ENCODE data around the gene OR5B21.

Gene OR5B21

DNA sequence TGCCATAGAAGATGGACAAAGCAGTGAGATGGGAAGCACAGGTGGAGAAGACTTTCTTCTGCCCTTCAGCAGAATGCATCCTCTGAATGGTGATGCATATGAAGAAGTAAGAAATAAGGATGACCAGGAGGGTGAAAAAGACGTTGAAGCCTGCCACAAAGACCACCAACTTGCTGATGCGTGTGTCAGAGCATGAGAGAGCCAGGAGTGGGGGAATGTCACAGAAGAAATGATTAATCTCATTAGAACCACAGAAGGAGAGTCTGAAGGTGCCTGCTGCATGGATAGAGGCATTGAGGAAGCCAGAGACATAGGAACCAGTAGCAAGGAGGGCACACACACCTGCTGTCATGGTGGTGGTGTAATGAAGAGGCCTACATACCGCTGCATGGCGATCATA lies 550 bp downstream of the OR5B21 start:
- Histone ChIP-seq H3K4me3 (no peak overlapping the region), H3K27ac (no peak overlapping the region)
- no peak for DNase-seq (ENCODE audit: low spot score)
- TF ChIP-seq, protein P1, sequence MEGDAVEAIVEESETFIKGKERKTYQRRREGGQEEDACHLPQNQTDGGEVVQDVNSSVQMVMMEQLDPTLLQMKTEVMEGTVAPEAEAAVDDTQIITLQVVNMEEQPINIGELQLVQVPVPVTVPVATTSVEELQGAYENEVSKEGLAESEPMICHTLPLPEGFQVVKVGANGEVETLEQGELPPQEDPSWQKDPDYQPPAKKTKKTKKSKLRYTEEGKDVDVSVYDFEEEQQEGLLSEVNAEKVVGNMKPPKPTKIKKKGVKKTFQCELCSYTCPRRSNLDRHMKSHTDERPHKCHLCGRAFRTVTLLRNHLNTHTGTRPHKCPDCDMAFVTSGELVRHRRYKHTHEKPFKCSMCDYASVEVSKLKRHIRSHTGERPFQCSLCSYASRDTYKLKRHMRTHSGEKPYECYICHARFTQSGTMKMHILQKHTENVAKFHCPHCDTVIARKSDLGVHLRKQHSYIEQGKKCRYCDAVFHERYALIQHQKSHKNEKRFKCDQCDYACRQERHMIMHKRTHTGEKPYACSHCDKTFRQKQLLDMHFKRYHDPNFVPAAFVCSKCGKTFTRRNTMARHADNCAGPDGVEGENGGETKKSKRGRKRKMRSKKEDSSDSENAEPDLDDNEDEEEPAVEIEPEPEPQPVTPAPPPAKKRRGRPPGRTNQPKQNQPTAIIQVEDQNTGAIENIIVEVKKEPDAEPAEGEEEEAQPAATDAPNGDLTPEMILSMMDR (IDR thresholded peaks at IDR 0.05): no peak

DNA sequence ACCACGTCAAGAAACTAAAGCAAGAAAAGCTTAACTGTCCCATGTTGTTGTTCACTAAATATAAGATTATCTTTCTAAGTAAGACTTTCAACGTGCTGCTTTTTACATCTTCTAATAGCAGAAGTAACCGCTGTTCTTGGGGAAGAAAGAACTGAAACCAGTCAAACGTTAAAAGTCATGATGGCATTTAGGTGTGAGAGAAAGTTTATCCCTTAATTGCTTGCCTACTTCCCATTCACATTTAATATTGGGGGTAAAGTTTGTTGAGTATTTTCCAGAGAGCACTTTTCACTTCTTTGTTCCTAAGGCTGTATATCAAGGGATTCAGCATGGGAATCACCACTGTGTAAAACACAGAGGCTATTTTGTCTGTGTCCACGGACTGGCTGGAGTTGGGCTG lies 970 bp downstream of the OR5B21 start:
- TF ChIP-seq, protein P1 (IDR thresholded peaks at IDR 0.05): no peak
- DNase-seq (ENCODE audit: low spot score): no peak
- Histone ChIP-seq H3K4me3 (no peak overlapping the region), H3K27ac (no peak overlapping the region)

DNA sequence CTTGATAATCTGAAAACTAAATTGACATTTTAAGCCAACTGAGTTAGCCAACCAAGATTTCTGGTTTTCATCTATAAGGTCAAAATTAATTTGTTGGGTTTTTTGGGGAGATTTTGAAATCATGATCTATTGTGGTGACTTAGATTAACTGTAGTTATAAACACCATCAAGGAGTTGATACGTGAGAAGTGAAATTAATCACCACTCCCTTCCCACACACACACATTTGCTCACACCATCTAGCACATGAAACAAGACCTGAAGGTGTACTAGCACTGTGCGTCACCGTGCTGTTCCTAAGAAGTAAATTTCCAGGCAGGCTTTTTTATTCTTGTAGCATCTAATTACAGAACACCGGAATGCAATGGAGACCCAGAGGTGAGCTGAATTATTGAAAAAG lies 2.1 kb downstream of the OR5B21 start:
- DNase-seq (ENCODE audit: low spot score): no peak
- TF ChIP-seq, protein P1 (IDR thresholded peaks at IDR 0.05): no peak
- Histone ChIP-seq H3K27ac (no peak overlapping the region), H3K4me3 (no peak overlapping the region)

DNA sequence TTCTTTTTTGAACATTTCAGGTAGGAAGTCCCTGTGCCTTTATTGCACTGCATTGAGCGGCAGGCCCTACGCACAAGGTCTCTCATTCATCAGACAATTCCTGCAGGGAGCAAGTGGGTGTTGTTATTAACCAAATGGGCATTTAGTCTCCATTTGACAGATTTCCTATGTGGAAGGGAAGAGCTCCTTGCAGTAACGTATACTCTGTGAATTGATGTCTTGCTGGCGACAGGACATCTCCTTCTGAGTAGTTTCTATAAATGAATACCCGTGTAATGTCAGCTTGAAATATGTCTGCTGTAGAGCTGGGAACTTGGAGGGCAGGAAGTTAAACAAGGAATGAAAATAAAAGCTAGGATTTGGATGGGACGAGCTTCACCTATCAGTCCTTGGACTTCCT lies 3.7 kb downstream of the OR5B21 start:
- Histone ChIP-seq H3K27ac (no peak overlapping the region), H3K4me3 (no peak overlapping the region)
- TF ChIP-seq, protein P1 (IDR thresholded peaks at IDR 0.05): no peak
- DNase-seq (ENCODE audit: low spot score): no peak

DNA sequence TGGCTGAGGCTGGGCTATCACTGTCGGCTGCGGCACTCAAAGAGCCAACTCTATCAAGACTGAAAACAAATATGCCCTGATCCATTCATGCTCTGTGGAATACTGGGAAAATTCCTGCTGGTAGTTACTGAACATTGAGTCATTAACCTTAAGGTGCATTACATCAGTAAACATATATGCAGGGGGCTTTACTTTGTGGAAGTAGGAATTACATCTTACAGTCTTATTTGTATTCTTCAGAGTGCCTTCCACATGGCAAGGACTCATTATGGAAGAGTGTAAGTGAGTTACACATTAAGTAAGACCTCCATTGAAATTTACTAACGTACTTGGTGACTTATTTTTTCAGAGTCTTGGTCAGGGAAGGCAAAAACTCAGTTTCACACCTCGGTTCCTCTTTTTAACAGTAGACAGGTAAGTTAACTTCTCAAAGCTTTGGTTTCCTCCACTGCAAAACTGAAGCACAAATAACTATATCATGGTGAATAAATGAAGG lies 4.5 kb downstream of the OR5B21 start:
- TF ChIP-seq, protein P1 (IDR thresholded peaks at IDR 0.05): no peak
- DNase-seq (ENCODE audit: low spot score): no peak
- Histone ChIP-seq H3K4me3 (no peak overlapping the region), H3K27ac (no peak overlapping the region)

DNA sequence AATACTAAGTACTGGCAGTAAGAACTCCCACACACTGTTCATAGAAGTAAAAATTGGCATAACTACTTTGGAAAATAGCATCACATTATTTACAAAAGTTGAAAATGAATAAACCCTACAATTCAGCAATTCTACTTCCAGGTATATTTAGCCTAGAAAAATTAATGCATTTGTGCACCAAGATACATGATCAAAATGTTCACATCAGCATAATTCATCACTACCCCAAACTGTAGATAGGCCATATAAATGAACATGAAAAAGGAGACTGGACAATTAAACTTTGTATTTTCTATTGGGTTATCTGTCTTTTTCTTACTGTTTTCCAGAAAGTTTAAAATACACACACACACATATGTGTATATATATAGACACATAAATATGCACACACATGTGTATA lies 5.9 kb downstream of the OR5B21 start:
- TF ChIP-seq, protein P1 (IDR thresholded peaks at IDR 0.05): no peak
- no peak for DNase-seq (ENCODE audit: low spot score)
- no peak overlapping the region for H3K4me3 ChIP-seq
- no peak overlapping the region for H3K27ac ChIP-seq

DNA sequence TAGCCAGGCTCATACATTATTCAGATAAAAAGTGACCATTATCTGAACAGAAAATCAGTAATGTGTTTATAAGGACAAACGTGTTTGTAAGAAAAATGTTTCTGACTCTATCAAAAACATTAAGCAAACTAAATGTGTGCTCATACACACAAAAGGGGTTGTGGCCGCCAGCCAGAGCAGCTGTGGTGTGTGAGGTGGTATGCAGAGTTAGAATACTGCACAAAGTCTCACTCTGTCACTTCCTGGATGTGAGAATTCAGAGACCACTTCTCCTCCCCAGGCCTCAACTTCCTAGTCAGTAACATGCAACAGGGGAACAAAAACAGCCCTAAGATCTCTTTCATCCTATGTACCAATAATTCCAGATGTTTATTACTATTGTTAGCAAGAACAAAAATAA lies 9.4 kb downstream of the OR5B21 start:
- TF ChIP-seq, protein P1 (IDR thresholded peaks at IDR 0.05): no peak
- DNase-seq (ENCODE audit: low spot score): no peak
- H3K4me3 ChIP-seq: no peak overlapping the region
- no peak overlapping the region for H3K27ac ChIP-seq
